Measurements from ENCODE around the gene KDM7A. TPM values are rescaled to one million over a fixed set of nuclear protein-coding genes. Genes with fewer than 3 reads are reported as not detected.

The KDM7A gene
- total RNA-seq, 1 experiment from 2014 or later, result 6.6 TPM

GRCh38 chr7:140054751-140055150, 122.0 kb downstream of the KDM7A start:
- Histone ChIP-seq H3K79me1 (ENCODE audit: insufficient read depth, low read depth, low read length, poor library complexity, severe bottlenecking) (no peaks in the 10 kb centered on the region), H3T11ph (ENCODE audit: low read length) (no peak overlapping the region), H2BK120ac (ENCODE audit: low read depth, low read length, poor library complexity, severe bottlenecking) (no peak overlapping the region), H2BK20ac (ENCODE audit: low read depth, low read length, poor library complexity, severe bottlenecking) (no peak overlapping the region), H3K23ac (ENCODE audit: insufficient read length, low read depth, low read length) (no peak overlapping the region), H3K23me2 (ENCODE audit: insufficient read length, low read depth, low read length, poor library complexity, severe bottlenecking) (no peaks in the 10 kb centered on the region), H4K8ac (replicated peaks; ENCODE audit: insufficient read length, low read depth, low read length) (no peak overlapping the region), H3K18ac (ENCODE audit: insufficient read length, low read depth, low read length) (no peak overlapping the region), H2AK5ac (ENCODE audit: insufficient read length, low read length) (no peak overlapping the region), H3K4ac (ENCODE audit: low read depth, low read length) (no peak overlapping the region), H3K14ac (ENCODE audit: insufficient read depth, low read length) (no peak overlapping the region), H2BK5ac (ENCODE audit: insufficient read length, low read length) (no peak overlapping the region), H3K4me2 (ENCODE audit: insufficient read depth, insufficient read length, low read length) (no peak overlapping the region), H3K79me2 (ENCODE audit: insufficient read depth, low read length) (no peaks in the 10 kb centered on the region), H3K27ac (ENCODE audit: insufficient read length, low read depth, low read length) (no peak overlapping the region), H3K56ac (ENCODE audit: insufficient read length, low read depth, low read length) (no peak overlapping the region), H3K9me3 (ENCODE audit: control insufficient read depth, low read depth, low read length) (no peaks in the 10 kb centered on the region), H3K27me3 (ENCODE audit: insufficient read depth, low read length) (no peaks in the 10 kb centered on the region), H3K9ac (ENCODE audit: extremely low read depth, insufficient read length, low read length) (no peak overlapping the region), H3K4me1 (ENCODE audit: insufficient read depth, low read length) (no peaks in the 10 kb centered on the region), H4K91ac (ENCODE audit: insufficient read length, low read depth, low read length) (no peak overlapping the region), H4K5ac (ENCODE audit: insufficient read length, low read depth, low read length) (no peak overlapping the region), H4K20me1 (ENCODE audit: control insufficient read depth, insufficient read depth, insufficient read length) (no peaks in the 10 kb centered on the region), H2BK12ac (ENCODE audit: insufficient read length, low read depth, low read length) (no peak overlapping the region), H2BK15ac (ENCODE audit: low read depth, low read length) (no peak overlapping the region), H2AFZ (ENCODE audit: low read length) (no peak overlapping the region)
- Mint-ChIP-seq H3K9me3 (no peaks in the 10 kb centered on the region; a peak in 1 of 5 replicates), H3K4me1 (peaks cover 3 to 5% of the 10 kb centered on the region in 2 experiments; a peak in 2 of 4 replicates), H3K36me3 (ENCODE audit: insufficient read depth in 1 of 3, low read depth in 3 of 3) (peaks cover 0 to 2% (median 0%) of the 10 kb centered on the region in 3 experiments; a peak in 2 of 7 replicates), H3K27ac (no peak overlapping the region), H3K27me3 (ENCODE audit: low read depth) (no peaks in the 10 kb centered on the region; the same call in none of the 2 replicates), H3K4me3 (no peak overlapping the region)
- TF ChIP-seq, protein P1, sequence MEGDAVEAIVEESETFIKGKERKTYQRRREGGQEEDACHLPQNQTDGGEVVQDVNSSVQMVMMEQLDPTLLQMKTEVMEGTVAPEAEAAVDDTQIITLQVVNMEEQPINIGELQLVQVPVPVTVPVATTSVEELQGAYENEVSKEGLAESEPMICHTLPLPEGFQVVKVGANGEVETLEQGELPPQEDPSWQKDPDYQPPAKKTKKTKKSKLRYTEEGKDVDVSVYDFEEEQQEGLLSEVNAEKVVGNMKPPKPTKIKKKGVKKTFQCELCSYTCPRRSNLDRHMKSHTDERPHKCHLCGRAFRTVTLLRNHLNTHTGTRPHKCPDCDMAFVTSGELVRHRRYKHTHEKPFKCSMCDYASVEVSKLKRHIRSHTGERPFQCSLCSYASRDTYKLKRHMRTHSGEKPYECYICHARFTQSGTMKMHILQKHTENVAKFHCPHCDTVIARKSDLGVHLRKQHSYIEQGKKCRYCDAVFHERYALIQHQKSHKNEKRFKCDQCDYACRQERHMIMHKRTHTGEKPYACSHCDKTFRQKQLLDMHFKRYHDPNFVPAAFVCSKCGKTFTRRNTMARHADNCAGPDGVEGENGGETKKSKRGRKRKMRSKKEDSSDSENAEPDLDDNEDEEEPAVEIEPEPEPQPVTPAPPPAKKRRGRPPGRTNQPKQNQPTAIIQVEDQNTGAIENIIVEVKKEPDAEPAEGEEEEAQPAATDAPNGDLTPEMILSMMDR (conservative IDR thresholded peaks at IDR 0.05), result no peak
- DNase-seq, result no peak
- WGBS (ENCODE audit: extremely low coverage, insufficient read length, low lambda C conversion rate), result no CpG with 5 or more reads among the region's 4 CpGs

All from H9 (cell line).